D341Med (cell line): ENCODE results near the gene KCNMA1.

Source experiments
- DNase-seq: peaks from one replicate; pipeline ENCODE4 v3.0.0; 2012; ENCODE audit warnings: low spot score

Gene KCNMA1

GRCh38 chr10:77244286-77244685 lies 393.3 kb downstream of the KCNMA1 start:
- DNase-seq: no peak

DNA sequence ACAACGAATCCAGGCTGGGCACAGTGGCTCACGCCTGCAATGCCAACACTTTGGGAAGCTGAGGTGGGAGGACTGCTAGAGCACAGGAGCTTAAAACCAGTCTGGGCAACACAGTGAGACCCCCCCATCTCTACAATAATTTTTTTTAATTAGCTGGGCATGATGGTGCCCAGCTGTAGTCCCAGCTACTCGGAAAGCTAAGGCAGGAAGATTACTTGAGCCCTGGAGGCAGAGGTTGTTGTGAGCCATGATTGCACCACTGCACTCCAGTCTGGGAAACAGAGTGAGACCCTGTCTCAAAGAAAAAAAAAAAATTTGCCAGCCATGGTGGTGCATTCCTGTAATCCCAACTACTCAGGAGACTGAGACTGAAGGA lies 396.3 kb downstream of the KCNMA1 start:
- no peak for DNase-seq

GRCh38 chr10:77240706-77241349 lies 396.8 kb downstream of the KCNMA1 start:
- no peak for DNase-seq

GRCh38 chr10:77240041-77240652 lies 397.5 kb downstream of the KCNMA1 start:
- DNase-seq: no peak

GRCh38 chr10:77237120-77237519 lies 400.5 kb downstream of the KCNMA1 start:
- DNase-seq: no peak

GRCh38 chr10:77236700-77237099 lies 400.9 kb downstream of the KCNMA1 start:
- no peak for DNase-seq

- no peak for DNase-seq
Observed at GRCh38 chr10:77236029-77236428, 401.6 kb downstream of the KCNMA1 start.

DNA sequence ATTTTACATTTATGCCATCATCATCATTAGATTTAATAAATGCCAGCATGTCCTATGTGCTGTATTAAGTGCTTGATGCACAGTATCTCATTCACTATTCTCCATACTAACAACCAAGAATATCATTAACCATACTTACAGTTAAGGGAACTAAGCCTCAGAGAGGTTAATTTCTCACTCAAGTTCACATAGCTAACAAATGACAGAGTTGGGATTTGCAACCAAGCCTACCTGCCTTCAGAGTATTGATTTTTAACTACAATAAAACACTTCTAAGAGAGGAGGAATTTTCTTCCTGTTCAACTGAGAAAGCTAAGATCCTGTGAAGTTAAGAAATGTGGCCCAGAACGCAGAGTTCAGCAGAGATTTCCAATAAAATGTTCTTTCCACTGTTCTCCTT lies 403.0 kb downstream of the KCNMA1 start:
- no peak for DNase-seq

- no peak for DNase-seq
Observed at GRCh38 chr10:77233466-77233865, 404.1 kb downstream of the KCNMA1 start.

DNA sequence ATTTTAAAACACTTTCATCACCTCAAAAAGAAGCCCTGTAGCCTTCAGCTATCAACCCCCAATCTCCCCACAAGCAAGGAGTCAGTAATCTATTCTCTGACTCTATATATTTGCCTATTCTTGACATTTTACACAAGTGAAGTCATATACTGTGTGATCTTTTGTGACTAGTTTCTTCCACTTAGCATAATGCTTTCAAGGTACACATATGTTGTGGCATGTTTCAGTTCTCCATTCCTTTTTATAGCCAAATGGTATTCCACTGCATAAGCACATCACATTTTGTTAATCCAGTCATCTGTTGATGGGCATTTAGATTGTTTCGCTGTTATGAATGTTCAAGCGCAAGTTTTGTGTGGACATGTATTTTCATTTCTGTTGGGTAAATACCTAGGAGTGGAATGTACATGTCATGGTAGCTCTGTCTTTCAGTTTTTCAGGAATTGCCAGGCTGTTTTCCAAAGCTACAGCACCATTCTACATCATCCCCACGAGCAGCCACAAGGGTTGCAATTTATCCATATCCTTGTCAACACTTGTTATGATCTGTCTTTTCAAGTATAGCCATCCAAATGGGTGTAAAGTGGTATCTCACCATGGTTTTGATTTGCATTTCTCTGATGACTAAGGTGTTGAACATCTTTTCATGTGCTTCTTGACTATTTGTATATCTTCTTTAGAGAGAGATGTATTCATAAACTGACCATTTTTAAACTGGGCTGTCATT lies 405.6 kb downstream of the KCNMA1 start:
- DNase-seq: no peak

DNA sequence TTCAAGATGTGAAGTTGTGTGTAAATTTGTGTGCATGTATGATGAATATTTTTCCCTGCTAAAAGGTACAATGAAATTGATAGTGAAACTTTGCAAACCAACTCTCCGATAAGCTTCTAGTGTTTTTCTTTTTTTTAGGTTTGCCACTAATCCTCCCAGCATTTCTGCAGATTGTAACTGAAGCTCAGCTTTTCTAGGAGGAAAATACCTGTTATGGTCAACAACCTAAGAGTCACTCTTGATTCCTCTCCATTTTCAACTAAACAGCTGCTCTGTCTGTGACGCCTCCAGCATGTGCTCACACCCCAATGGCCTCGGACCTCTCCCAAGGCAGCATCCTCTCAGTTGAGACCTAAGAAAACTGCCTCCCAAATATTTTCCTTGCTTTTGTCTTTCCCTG lies 406.2 kb downstream of the KCNMA1 start:
- DNase-seq: no peak

- no peak for DNase-seq
Observed at GRCh38 chr10:77230194-77230593, 407.4 kb downstream of the KCNMA1 start.

- no peak for DNase-seq
Observed at GRCh38 chr10:77229704-77230103, 407.9 kb downstream of the KCNMA1 start.

- DNase-seq: no peak
Observed at GRCh38 chr10:77228559-77228958, 409.0 kb downstream of the KCNMA1 start.

GRCh38 chr10:77226853-77227565 lies 410.6 kb downstream of the KCNMA1 start:
- no peak for DNase-seq

DNA sequence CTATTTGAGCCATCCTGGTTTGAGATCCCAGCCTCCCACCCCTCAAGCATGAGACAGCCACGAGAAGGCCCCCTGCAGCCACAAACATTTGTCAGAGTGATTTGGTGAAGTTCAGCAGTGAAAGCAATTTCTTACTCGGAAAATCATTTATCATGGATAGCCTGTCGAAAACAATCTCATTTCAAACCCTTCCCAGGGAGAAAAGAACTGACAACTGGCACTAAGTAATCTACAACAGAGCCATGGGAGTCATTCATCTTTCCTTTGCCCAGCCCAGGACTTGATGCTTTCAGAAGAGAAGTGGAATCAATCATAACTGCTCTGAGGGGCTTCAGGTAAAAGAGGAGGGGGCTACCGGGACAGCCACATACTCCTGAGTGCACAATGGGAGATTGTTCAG lies 411.2 kb downstream of the KCNMA1 start:
- no peak for DNase-seq

GRCh38 chr10:77226020-77226419 lies 411.6 kb downstream of the KCNMA1 start:
- no peak for DNase-seq

GRCh38 chr10:77223526-77224460 lies 413.8 kb downstream of the KCNMA1 start:
- DNase-seq: no peak

DNA sequence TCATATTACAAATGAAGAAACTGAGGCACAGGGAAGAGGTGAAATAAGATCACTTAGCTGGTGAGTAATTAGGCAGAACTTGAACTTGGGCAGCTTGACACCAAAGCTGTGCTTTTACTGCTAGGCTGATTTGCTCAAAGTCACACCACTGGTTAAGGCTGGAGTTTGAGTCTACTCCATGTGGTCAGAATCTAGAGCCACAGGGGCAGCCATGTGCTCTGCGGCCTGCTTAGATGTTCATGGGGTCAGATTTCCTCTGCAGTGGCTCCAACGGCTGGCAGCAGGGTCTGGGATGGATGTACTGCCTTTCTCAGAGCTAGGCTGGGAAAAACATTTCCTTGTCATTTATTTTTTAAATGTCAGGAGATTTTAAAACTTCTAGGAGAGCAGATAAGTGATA lies 417.5 kb downstream of the KCNMA1 start:
- DNase-seq: no peak

DNA sequence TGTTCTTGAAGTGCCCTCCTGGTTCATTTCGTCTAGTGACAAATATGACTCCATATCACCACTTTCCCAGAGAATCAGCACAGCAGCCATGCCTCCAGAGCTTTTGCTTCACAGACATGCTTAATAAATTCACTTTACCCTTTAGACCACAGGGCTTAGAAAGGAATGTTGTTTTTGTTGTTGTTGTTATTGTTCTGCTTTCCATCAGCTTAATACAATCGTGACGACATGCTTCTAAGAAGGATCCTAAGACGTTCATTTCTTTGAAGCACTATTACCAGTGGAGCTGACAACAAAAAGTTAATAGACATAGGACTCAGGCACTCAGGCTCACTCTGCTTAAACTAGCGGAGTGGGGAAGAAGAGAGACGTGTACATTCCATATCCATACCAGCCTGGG lies 418.6 kb downstream of the KCNMA1 start:
- no peak for DNase-seq

- no peak for DNase-seq
Observed at GRCh38 chr10:77214799-77215198, 422.8 kb downstream of the KCNMA1 start.

DNA sequence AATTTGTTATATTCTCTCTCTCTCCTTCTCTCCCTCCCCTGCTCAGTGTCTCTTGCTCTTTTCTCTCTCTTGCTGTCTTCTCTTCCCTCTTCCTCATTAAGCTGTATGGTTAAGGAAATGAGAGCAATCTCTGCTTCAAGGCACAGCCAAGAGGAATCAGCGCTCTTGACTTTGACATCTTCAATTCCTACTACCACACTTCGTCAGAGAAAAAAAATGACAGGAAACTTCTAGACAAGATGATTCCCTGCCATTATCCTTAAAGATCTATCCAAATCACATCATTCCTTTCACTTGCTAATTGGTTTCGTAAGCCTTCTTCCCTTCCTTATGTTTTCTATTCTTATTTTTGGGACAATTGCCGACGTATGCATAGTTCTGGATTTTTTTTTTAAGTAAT lies 425.0 kb downstream of the KCNMA1 start:
- DNase-seq: no peak
